NCI-H446 treated with DMSO at 0.1 percent for 48 hours (cell line): ENCODE results near the gene SETDB1.
A peak's percentile ranks its signal among the peaks of the same experiment; 100 is the strongest.

Experiments used
- DNase-seq: peaks from one replicate; lab custom pipeline; 2025; lab: John Stamatoyannopoulos, UW

SETDB1 gene

GRCh38 chr1:150976401-150976821, 50.2 kb downstream of the SETDB1 start:
- no peak for DNase-seq

GRCh38 chr1:150976879-150977694, 50.9 kb downstream of the SETDB1 start:
- DNase-seq = no peak

GRCh38 chr1:150979092-150980056, 53.2 kb downstream of the SETDB1 start:
- DNase-seq = peak; percentile 61

- no peak for DNase-seq
Measured at GRCh38 chr1:150981177-150981804, 55.1 kb downstream of the SETDB1 start.

- DNase-seq = no peak
Measured at GRCh38 chr1:150981805-150982712, 55.9 kb downstream of the SETDB1 start, which contains the start of gene ANXA9. Gene ANXA9, plus strand, starts transcription at chr1:150982292. Its CDS starts 814 bp downstream, at chr1:150983106.

- no peak for DNase-seq
Measured at GRCh38 chr1:150985179-150985825, 59.1 kb downstream of the SETDB1 start.

GRCh38 chr1:150987924-150988323, 61.8 kb downstream of the SETDB1 start:
- DNase-seq = no peak

- no peak for DNase-seq
Measured at GRCh38 chr1:150992626-150993025, 66.5 kb downstream of the SETDB1 start.

GRCh38 chr1:150994248-150994647, 68.1 kb downstream of the SETDB1 start:
- no peak for DNase-seq

- DNase-seq = no peak
Measured at GRCh38 chr1:150995460-150995859, 69.3 kb downstream of the SETDB1 start.

GRCh38 chr1:150995896-150996295, 69.7 kb downstream of the SETDB1 start:
- DNase-seq = no peak

- no peak for DNase-seq
Measured at GRCh38 chr1:150997126-150997872, 71.1 kb downstream of the SETDB1 start.

- no peak for DNase-seq
Measured at GRCh38 chr1:150997949-150998348, 71.8 kb downstream of the SETDB1 start.

GRCh38 chr1:150999051-150999674, 73.0 kb downstream of the SETDB1 start:
- no peak for DNase-seq

- DNase-seq = no peak
Measured at GRCh38 chr1:150999926-151000325, 73.8 kb downstream of the SETDB1 start.

GRCh38 chr1:151000408-151000807, 74.2 kb downstream of the SETDB1 start:
- no peak for DNase-seq

- no peak for DNase-seq
Measured at GRCh38 chr1:151001602-151002001, 75.4 kb downstream of the SETDB1 start.

- DNase-seq = no peak
Measured at GRCh38 chr1:151002051-151002450, 75.9 kb downstream of the SETDB1 start.

- DNase-seq = no peak
Measured at GRCh38 chr1:151002611-151003010, 76.4 kb downstream of the SETDB1 start.
